GM18861 (cell line): ENCODE data around the gene S100A14.
"Not testable (repeated sequence)": the region's sequence is repeated elsewhere in the genome, so short reads cannot be mapped to it uniquely, and the experiment has no call there.

Source experiments
- ATAC-seq: cut with Tn5 transposase; IDR thresholded peaks from one replicate; pipeline ENCODE4 v1.9.1; 2021; ENCODE audit not compliant: unreplicated experiment

The S100A14 gene

DNA sequence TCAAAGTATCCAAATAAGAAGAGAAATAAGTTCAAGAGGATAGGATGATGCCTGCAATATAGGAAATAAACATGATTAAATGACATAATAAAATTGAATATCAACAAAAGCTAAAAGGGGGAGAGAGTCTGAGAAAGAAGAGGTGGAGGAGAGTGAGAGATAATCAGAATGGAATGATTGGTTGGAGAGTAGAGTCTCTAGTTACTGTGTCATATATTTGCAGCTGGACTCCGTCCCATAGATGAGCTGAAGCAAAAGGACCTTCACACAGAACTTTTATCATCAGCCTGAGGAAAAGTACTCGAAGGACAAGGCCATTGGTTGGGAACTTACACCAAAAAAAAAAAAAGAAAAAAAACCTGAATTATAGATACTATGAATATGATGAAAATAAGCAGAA, 27.6 kb downstream of the S100A14 start:
- no peak for ATAC-seq

- not testable (repeated sequence) for ATAC-seq
Observed at GRCh38 chr1:153588033-153588432, 28.1 kb downstream of the S100A14 start.

GRCh38 chr1:153587314-153587713, 28.8 kb downstream of the S100A14 start:
- no peak for ATAC-seq

DNA sequence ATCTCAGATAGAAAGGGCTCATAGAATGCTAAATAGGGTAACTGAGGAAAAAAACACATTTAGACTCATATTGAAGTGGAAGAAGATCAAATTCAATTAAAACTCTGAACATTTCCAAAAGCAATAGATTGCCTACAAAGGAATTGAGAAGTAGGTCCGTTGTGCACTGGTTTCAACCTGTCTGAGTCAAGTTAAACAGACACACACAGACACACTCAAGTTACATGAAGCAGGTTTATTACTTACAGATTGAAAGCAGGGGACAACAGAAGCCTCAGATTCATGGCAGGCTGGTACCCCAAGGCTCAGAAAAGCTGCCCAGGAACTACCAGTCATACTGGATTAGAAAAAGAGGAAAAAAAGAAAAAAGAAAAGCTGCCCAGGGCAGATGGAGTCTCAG, 29.8 kb downstream of the S100A14 start:
- no peak for ATAC-seq

DNA sequence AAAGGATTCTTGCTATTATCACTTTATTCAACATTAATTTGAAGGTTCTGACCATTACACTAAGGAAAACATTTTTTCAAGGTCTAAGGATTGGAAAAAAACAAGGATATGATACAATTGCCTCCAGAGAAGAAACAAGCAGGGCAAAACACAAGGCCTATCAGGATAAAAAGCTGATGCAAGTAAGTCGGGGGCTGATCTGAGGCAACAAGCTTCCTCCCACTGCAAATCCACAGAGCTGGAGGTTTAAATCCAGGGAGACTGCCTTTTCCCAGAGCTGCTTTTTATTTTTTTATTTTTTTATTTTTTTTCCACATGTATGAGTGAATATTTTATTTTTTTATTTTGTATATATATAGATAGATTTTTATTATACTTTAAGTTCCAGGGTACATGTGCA, 31.1 kb downstream of the S100A14 start:
- no peak for ATAC-seq

DNA sequence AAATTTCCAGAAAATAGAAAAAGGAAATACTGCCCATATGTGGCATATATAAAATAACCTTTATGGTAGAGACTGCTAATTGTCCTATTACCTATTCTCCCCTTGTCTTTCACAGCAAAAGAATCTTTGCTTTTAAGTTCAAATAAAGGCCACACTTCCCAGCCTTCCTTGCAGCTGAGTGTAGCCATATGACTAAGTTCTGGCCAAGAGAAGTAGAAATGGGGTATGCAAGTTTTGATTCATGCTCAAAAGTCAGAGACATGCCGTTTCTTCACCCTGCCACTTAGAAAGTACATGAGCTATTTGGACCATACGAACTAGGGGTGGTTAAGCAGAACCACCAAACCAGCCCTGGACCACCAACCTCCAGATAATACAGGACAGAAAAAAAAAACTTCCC, 32.1 kb downstream of the S100A14 start:
- ATAC-seq, result no peak

DNA sequence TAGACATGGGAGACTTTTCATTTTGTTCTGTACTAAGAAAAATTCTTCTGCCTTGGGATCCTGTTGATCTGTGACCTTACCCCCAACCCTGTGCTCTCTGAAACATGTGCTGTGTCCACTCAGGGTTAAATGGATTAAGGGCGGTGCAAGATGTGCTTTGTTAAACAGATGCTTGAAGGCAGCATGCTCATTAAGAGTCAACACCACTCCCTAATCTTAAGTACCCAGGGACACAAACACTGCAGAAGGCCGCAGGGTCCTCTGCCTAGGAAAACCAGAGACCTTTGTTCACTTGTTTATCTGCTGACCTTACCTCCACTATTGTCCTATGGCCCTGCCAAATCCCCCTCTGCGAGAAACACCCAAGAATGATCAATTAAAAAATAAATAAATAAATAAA, 32.6 kb downstream of the S100A14 start:
- ATAC-seq, result not testable (repeated sequence)

DNA sequence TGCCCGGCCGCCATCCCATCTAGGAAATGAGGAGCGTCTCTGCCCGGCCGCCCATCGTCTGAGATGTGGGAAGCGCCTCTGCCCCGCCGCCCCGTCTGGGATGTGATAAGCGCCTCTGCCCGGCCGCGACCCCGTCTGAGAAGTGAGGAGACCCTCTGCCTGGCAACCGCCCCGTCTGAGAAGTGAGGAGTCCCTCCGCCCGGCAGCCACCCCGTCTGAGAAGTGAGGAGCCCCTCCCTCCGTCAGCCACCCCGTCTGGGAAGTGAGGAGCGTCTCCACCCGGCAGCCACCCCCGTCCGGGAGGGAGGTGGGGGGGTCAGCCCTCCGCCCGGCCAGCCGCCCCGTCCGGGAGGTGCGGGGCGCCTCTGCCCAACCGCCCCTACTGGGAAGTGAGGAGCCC, 33.3 kb downstream of the S100A14 start:
- ATAC-seq, result not testable (repeated sequence)

DNA sequence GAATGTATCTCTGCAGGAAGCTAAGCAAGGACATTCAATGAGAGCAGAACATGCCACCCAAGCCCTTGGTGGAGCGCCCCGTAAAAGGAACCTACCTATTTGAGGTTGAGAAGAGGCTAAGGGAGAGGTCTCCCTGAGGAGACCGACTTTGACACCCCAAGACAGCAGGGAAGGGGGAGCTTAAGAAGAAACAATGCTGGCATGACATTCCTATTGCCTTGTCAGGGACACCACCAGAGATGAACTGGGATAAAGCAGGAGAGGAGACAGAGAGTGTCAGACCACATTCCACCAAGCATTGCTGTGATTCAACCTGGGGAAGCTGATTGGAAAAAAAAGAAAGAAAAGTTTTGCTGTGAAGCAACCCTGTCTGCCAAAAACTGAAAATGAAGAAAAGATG, 37.2 kb downstream of the S100A14 start:
- no peak for ATAC-seq

DNA sequence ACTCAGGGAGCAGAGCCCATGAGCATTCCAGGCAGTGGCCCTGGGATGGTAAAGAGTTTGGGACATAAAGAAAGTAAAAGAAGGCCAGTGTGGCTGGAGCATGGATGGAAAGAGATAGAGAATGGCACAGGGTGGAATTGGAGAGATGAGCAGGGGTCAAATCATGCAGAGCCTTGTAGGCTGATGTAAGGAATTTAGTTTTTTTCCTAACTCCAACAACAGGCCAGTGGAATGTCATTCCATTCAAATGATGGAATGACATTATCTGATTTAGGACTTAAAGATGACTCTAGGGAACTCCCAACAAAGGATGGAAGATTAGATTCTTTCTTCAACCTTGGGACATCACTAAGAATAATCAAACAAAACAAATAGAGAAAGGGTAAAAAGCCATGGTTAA, 37.6 kb downstream of the S100A14 start:
- no peak for ATAC-seq

- no peak for ATAC-seq
Observed at GRCh38 chr1:153577624-153578051, 38.5 kb downstream of the S100A14 start.

GRCh38 chr1:153577138-153577537, 39.0 kb downstream of the S100A14 start:
- no peak for ATAC-seq

DNA sequence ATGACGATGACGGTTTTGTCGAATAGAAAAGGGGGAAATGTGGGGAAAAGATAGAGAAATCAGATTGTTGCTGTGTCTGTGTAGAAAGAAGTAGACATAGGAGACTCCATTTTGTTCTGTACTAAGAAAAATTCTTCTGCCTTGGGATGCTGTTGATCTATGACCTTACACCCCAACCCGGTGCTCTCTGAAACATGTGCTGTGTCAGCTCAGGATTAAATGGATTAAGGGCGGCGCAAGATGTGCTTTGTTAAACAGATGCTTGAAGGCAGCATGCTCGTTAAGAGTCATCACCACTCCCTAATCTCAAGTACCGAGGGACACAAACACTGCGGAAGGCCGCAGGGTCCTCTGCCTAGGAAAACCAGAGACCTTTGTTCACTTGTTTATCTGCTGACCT, 40.6 kb downstream of the S100A14 start:
- not testable (repeated sequence) for ATAC-seq

DNA sequence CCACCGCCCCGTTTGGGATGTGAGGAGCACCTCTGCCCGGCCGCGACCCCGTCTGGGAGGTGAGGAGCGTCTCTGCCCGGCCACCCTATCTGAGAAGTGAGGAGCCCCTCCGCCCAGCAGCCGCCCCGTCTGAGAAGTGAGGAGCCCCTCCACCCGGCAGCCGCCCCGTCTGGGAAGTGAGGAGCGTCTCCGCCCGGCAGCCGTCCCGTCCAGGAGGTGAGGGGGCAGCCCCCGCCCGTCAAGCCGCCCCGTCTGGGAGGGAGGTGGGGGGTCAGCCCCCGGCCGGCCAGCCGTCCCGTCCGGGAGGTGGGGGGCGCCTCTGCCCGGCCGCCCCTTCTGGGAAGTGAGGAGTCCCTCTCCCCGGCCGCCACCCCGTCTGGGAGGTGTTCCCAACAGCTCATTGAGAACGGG, 41.0 kb downstream of the S100A14 start:
- not testable (repeated sequence) for ATAC-seq

GRCh38 chr1:153573351-153573750, 42.8 kb downstream of the S100A14 start:
- ATAC-seq, result no peak

- ATAC-seq, result peak; percentile 64
Observed at GRCh38 chr1:153572569-153573015, 43.5 kb downstream of the S100A14 start.

GRCh38 chr1:153571706-153572105, 44.4 kb downstream of the S100A14 start:
- ATAC-seq, result no peak

- ATAC-seq, result no peak
Observed at GRCh38 chr1:153570874-153571273, 45.3 kb downstream of the S100A14 start.

DNA sequence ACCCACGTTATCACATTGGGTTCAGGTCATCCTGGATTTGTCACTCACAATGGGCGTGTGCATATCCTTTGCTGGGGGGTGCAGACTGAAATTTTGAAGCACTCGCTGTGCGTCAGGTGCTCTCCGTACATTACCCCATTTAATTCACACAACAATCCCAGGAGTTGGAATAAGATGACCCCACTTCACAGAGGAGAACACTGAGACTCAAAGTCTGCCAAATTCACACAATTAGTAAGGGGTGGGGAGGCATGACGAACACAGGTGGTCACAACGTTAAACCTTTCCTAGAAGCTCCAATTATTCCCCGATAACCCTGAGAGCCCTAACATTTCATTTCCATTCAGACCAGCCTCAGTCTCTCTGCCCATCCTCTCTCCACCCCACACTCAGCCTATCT, 46.7 kb downstream of the S100A14 start:
- no peak for ATAC-seq

- no peak for ATAC-seq
Observed at GRCh38 chr1:153568367-153569099, 47.6 kb downstream of the S100A14 start.

GRCh38 chr1:153567621-153568366, 48.3 kb downstream of the S100A14 start:
- no peak for ATAC-seq
